ENCODE results near the gene RPS5.
"Not testable (repeated sequence)": the region's sequence is repeated elsewhere in the genome, so short reads cannot be mapped to it uniquely, and the experiment has no call there.

Gene RPS5

DNA sequence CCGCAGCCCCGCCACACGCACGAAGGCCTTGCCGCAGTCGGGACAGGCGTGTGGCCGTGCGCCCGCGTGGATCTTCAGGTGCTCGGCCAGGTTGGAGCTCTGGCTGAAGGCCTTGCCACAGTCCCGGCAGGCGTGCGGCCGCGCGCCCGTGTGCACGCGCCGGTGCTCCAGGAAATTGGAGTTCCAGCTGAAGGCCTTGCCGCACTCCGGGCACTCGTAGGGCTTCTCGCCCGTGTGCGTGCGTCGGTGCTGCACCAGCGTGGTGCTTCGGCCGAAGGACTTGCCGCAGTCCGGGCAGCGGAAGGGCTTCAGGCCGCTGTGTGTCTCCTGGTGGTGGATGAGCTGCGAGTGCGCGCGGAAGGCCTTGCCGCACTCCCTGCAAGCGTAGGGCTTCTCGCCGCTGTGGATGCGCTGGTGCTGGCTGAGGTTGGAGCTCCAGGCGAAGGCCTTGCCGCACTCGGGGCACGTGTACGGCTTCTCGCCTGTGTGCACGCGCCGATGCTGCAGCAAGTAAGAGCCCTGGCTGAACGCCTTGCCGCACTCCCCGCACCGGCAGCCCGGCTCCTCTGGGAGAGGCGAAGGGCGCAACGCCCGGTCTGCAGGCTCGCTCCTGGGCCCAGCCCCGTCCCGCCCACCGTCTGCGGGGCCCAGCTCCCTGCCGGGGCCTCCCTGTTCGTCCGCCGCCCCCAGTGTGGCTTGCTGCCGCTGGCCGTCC is 30.1 kb upstream of the RPS5 start:
- DNase-seq (ENCODE audit: low read depth): no peak

DNA sequence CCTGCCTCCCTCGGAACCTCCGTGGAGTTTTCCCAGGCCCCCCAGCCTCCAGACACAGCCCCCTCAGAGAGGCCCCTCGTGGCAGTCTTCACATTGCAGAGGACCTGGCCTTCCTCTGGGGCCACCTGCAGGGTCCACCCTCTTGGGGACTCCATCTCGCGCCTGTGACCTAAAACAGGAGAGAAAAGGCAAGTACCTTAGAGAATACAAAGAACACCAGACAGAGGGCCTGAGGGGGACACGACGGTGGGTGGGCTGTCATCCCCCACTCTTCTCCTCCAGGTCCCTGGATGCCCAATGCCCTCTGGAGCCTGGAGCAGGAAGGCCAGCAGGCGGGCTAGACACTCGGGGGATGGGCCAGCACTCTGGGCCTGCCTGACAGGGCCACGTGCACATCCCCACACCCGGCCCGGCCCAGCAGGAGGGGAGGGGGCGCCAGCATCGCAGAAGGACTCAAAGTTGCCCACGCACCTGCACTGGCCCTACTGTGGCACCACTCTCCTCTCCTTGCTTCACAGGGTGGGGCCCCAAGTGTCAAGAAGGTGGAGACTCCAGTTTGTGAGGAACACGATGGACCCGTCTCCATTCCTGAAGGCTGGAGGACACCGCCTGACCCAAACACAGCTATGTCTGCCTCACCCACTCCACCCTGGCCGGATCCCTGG is 29.5 kb upstream of the RPS5 start:
- DNase-seq (ENCODE audit: low read depth): no peak

DNA sequence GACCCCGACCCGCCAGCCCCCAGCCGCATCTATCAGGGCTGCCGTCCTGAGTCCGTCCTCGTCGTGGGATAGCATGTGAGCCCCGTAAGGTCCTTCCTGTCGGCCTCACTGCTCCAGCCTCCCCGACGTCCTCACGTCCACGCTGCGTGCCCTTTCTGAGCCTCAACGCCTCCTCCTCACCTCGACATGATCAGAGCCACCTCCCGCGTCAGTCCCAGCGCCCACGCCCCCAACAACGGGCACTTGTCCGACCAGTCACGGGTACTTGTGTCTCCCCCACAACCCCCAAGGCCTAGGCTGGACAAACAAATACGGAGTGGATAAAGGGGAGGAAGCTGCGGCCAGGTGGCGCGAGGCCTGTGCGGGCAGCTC is 25.2 kb upstream of the RPS5 start:
- DNase-seq (ENCODE audit: low read depth): no peak

DNA sequence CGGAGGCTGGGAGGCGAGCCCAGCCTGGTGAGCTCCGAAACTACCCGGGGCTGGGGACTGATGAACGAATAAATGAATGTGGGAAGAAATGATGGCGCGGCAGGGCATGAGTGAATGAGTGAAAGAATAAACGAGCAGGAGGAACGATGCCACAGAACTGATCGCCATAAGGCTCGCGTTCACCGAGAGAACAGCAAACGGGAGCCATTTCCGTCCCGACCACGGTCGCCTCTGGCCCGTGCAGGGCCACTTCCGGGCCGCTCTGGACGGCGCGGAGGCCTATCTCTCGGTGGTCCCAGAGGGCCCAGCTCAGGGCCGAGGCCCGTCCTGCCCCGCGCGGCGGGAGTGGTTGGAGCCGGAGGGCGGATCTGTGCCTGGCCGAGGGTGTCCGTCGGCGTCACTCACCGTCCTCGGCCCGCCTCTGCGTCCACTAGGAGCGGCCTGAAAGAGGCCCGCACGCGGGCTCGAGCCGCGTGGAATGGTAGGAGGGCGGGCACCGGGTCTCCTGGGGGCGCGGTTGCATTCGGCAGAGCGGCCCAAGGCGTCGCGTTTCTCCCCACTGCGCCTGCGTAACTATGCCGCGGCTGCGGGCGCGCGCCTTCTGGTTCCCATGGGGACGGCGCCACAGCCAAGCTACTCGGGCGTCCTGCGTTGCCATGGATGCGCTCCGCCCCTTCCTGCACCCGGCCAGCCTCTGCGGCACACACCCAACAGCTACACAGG is 24.6 kb upstream of the RPS5 start, which contains the start of gene ZNF497:
Gene ZNF497 (minus strand): TSS at position 480 of the 723 bp plus-strand sequence. CDS start 5,116 bp downstream, outside the sequence.
- peak; percentile 95 for DNase-seq (ENCODE audit: low read depth)

DNA sequence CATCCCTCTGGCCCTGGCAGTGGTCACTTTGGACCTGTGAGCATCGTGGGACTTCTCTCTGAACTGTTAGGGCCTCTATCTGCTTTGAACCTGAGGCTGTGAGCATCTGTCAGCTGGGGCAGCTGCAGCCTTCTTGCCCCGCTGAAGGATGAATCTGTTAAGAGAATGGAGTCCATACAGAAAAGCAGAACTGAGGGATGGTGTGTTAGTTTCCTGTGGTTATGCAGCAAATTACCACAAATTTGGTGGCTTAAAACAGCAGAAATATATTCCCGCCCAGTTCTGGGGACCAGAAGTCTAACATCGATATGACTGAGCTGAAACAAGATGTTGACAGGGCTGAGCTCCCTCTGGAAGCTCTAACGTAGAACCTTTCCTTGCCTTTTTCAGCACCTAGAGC is 22.9 kb upstream of the RPS5 start:
- DNase-seq (ENCODE audit: low read depth): no peak

DNA sequence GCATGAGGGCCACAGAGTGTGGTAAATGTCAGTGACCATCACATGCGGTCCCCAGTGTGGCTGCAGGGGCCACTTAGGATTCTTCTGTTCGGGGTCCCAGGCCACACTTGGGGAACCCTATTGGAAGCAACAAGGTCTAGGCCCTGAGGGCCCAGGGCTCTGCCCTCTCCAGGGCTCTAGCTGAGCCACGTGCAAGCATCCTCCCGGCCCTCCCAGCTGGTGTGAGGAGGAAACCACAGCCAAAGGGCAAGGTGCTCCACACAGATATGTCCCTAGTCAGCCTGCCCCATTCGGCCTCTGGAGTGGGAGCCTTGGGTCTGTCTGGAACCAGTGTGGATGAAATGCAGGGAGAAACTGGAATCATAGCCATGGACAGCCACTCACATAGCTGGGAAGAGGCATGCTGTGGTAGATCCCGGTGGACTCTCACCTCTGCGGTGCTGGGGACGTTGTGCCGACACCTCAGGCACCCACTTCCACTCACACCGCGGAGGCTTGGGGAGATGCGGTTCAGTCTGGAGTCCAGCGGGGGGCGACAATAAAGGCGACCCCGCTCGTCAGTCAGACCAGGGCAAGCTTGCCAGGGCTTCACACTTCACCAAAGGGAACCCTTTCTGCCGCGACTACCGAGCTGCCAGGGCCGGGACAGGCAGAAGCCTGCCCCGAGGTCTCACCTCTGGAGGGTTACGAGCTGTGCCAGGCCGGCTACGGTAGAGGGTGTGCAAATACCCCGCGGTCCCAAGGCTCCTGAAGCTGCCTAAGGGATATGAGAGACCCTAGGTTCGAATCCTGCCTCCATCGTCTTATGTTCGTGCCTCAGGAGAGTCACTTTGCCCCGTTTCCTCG is 20.3 kb upstream of the RPS5 start:
- no peak for DNase-seq (ENCODE audit: low read depth)

DNA sequence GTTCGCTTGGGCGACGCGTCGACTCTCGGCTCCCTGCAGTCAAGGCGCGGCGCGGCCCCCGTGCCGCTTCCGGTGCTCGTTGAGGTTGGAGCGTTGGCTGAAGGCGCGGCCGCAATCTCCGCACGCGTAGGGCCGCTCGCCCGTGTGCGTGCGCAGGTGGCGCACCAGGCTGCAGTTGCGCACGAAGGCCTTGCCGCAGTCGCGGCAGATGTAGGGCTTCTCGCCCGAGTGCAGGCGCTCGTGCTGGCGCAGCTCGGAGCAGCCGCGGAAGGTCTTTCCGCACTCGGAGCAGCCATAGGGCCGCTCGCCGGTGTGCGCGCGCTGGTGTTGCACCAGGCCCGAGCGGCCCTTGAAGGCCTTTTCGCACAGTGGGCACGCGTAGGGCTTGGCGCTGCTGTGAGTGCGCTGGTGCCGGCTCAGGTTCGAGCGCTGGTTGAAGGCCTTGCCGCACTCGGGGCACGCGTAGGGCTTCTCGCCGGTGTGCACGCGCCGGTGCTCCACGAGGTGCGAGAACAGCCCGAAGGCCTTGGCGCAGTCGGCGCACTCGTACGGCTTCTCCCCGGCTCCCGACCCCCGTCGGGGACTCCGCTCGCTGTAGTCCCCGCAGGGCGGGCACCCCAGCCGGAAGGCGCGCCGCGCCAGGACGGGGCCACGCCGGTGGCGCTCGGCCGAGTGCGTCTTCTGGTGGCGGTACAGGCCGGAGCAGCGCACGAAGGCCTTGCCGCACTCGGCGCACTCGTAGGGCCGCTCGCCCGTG is 19.2 kb upstream of the RPS5 start:
- DNase-seq (ENCODE audit: low read depth): no peak

DNA sequence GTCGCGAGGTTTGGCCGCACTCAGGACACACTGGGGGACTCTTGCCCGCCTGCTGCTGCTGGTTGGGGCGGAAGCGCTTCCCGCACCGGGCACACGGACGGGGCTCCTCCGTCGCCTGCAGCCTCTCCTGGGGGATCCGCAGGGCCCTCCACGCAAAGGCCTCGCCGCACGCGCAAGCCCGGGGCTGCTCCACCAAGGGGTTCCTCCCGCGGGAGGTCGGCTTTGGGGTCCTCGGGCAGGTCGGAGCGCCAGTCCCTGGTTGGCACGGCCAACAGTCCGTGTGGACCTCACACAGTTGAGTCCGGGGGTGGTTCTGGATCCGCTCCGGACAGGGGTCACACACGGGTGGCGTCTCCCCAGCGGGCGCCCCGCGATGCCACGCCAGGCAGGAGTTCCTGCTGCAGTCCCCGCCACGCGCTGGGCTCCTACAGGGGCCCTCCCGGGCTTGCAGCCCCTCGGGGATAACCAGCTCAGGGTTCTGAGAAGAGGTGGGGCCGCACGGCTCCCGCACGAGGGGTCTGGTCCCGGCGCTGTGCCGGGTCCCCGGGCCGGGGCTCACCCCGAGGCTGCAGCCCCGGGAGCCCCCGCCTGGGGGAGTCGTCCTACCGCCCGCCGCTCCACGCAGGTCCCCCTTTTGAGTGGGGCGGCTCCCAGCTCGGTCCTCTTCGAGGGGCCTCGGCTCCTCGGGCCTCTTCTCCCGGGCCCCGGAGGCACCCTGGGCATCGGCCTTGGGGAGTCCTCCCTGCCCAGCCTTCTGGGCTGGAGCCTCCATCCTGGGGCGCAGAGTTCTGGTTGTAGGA is 18.3 kb upstream of the RPS5 start:
- no peak for DNase-seq (ENCODE audit: low read depth)

DNA sequence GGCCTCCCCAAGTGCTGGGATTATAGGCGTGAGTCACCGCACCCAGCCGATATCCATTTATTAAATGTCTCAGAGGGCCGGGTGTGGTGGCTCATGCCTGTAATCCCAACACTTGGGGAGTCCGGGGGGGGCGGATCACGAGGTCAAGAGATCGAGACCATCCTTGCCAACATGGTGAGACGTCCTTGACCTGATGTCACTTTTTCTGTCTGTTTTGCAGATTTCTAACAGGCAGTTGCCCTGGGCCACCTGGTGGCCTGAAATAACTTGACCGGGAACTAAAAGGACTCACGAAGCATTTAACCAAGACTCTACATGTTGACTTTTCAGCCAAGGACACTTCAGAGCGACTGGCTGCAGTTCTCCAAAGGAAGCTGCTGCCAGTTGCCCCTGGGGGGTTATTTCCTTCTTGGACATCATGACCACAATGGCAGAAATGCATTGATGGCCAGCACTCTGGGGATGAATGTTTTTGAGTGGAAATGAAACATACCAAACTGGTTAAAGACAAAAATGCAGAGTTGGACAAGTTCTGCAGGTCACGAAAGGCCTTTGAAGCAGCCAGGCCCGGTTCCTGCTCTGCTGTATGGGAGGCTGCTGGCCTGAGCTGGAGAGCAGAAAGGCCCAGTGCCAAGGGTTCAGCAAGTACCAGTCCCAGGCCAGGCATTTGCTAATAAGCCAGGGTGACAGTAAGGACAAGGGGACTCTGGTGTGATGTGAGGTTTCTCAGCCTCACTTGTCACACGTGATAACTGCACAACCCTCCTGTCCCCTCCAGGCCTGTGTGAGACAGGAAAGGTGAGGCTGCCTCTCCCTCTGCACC is 14.5 kb upstream of the RPS5 start:
- no peak for DNase-seq (ENCODE audit: low read depth)

DNA sequence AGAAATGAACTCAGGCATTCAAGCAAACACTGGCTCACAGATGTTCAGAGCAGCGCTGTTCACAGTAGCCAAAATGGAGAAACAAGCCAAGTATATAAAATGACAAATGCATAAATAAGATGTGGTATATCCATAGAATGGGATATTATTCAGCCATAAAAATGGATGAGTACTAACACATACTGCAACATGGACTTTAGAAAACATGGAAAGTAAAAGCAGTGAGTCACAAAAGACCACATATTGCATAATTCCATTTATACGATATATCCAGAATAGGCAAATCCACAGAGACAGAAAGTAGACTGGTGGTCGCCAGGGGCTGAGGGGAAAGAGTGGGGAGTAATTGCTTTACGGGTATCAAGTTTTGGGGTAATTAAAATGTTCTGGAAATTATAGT is 12.9 kb upstream of the RPS5 start:
- DNase-seq (ENCODE audit: low read depth): no peak

DNA sequence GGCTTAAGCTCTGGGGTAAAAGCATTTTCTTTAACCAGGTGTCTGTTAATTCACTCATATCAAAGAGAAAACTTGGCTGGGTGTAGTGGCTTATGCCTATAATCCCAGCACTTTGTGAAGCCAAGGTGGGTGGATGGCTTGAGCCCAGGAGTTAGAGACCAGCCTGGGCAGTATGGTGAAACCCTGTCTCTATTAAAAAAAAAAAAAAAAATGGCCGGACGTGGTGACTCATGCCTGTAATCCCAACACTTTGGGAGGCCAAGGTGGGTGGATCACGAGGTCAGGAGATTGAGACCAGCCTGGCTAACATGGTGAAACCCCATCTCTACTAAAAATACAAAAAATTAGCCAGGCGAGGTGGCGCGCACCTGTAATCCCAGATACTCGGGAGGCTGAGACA is 10.3 kb upstream of the RPS5 start:
- DNase-seq (ENCODE audit: low read depth): not testable (repeated sequence)

DNA sequence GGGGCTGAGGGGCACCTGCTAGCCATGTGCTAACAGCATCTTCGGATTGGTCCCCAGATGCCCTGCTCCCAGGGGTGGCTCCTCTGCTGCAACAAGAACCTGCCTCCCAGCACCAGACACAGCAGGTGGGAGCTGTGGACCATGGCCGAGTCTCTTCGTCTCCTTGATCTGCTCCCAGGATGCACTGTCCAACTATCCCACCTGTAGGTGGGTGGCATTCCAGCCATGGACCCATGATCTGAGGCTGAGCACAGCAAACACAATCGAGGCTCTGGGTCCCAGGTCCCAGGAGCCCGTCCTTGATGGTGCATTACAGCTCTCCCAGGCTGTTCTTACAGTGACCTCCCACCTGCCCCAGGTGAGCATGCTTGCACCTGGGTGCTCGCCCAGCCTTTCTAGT is 7.8 kb upstream of the RPS5 start:
- DNase-seq (ENCODE audit: low read depth): no peak

DNA sequence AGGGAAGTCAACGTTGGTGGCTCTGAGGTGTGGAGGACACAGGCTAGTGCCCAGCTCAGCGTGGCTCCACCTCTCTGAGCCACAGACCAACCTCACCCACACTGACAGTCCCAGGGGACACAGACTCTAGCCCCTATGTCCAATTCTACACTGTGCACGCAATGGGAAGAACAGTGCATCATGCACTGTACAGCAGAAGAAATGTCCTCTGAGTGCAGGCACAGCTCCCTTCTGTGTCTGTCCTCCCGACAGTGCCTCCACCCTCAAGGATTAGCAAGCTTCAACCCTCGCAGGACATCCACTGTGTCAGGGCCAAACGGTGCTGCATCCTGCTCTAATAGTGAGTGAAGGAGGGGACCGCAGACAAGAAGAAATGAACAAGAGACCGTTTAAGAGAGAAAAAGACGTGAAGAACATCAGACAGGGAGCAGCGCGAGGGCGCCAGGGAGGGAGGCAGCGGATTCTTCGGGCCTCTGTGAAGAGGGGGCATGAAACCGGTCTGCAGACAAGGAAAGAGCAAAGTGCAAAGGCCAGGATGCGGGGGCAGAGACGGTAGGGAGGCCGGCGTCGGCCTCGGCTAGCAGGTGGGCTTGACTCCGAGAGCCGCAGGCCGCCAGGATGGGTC is 6.9 kb upstream of the RPS5 start:
- no peak for DNase-seq (ENCODE audit: low read depth)

DNA sequence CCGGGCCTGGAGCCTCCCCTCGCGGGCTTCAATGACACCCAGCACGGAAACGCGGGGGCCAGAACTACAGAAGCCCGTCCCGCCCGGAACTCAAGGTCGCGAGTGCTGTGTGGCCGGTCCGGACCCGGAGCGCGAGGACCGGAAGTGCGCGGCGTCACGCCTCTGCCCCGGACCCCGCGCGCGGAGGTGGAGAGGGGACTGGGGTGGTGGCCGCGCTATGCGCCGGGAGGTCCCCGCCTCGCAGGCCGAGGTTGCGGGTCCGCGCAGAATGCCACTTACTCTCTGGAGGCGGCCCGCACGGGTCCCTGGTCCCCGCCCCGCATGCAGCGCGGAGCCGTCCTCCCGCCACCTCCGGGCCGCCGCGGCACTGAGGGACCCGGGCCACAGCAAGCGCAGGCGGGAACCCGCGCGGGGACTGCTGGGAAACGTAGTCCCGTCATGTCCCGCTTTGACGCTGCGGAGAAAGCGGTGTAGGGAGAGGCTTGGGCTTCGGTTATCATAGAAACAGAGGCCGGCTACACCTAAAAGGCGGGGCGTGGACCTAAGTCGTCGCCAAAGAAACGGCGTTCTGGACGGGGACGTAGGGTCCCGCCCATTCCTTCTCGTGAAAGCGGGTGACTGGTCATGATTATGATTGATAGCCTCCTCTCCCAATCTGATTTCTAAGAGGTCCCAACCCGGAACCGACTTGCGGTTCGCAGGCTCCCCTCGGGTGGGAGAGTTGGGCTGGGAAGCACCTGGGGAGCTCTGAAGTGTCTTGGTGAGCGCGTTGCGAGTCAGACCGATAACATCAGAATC is 6.2 kb upstream of the RPS5 start, which contains the start of gene ZNF837:
Gene ZNF837 (minus strand): TSS at position 369 of the 798 bp plus-strand sequence. CDS start 11,698 bp downstream, outside the sequence.
- peak; percentile 93 for DNase-seq (ENCODE audit: low read depth)

DNA sequence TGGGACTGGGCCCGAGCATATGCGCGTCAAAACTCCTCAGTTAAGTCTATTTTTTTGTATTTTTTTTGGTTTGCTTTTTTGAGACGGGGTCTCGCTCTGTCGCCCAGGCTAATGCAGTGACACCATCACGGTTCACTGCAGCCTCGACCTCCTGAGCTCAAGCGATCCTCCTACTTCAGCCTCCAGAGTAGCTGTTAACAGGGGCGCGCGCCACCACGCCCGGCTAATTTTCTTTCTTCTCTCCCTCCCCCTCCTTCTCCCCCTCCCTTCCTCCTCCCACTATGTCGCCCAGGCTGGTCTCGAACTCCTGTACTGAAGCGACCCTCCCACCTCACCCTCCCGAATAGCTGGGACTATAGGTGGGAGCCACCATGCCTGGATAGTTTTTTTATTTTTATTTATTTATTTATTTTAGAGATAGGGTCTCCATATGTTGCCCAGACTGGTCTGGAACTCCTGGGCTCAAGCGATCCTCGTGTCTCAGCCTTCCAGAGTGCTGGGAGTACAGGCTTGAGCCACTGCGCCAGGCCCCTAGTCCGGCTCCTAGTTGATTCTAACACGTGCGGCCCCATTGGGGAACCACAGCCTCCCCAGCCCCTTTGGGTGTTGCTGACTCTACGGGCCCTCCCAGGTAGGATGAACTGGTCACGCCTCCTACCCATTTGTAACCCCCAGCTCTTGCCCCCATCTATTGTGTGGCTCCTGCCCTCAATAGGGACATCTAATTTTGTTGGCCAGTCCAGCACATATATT is 5.4 kb upstream of the RPS5 start:
- no peak for DNase-seq (ENCODE audit: low read depth)

DNA sequence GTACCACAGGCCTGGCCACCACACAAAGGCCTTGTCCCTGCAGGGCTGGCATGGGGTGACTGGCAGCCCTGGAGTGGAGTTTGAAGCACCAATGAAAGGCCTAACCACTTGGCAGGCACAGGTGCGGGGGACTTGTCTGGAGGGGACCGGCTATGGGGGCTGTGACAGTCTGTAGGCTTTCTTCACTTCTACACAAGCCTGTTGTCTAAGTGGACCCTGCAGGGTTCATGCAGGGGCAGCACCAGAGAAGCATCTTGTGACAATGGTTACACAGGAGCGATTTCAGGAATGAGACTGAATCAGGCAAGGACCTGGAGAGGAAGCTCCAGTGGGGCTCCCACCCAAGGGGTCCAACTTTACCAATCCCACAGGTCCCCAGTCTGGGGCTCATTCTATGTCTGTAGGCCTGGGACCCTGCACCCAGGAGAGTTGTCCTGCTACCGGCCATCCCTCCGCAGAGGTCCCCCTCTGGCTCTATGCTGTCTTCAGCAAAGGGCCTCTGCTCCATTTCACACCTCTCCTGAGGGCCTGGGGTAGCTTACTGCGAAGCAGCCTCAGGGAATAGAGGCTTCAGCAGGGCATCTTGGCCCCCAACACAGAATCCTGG is 4.0 kb upstream of the RPS5 start:
- DNase-seq (ENCODE audit: low read depth): no peak

DNA sequence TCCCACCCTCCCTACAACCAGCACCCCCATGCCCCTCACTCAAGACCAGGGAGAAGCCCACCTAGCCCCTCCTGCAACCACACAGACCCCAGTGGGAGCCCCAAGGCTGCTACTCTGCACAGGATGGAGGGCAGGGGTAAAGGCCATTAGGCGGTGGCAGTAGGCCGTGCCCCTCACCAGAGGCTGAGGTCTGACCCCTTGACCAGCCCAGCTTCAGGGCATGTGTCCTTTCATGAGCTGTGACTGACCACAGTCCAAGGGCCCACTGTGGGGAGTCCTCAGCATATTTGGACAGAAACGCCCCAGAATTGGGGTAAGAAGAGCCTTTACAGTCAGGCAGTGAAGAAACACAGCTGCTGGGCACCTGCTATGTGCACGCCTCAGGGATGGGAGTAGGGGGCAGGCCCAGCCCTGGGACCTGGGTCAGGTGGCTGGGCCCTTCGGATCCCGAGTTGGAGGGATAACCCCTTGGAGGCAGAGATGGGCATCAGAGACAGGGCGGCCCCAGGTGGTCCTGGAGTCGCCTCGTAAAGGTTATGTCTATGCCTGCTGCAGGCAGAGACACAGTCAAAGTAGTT is 1.7 kb upstream of the RPS5 start:
- no peak for DNase-seq (ENCODE audit: low read depth)

All from activated T-helper 1 cell treated with Interleukin-2 at 50 U/mL for 16 hours (primary cell).